Hematopoietic multipotent progenitor cell treated with erythropoietin and hydrocortisone succinate and interleukin-3 and kit ligand, for 8 days (in vitro differentiated cells): ENCODE results near the gene ZMIZ1.

ENCODE experiments used
- DNase-seq: peaks from one replicate; pipeline ENCODE4 v3.0.0-alpha.2; 2015

ZMIZ1 gene

DNA sequence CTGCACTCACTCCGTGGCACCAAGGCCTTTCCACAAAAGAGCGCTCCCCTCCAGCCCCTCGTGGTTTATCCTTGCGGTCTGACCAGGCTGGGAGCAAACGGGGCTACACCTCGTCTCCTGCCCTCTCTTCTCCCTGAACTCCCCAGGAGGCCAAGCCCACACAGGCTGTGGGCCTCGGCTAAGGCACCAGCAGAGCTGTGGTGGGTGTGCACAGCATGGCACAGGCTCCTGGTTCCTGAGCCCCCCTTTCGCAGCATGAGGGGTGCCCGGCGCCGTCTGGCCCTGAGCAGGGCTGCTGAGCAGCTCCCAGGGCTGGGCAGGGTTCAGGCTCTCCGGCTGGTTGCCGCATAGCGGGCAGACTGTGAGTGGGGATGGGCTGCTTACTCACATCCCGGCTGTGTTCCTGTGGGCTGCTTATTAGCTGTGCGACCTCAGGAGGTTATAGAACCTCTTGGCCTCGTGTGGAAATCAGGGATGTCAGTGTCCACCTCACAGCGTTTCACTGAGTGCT, 90.4 kb downstream of the ZMIZ1 start:
- no peak for DNase-seq

GRCh38 chr10:79159785-79160184, 91.0 kb downstream of the ZMIZ1 start:
- DNase-seq: no peak

DNA sequence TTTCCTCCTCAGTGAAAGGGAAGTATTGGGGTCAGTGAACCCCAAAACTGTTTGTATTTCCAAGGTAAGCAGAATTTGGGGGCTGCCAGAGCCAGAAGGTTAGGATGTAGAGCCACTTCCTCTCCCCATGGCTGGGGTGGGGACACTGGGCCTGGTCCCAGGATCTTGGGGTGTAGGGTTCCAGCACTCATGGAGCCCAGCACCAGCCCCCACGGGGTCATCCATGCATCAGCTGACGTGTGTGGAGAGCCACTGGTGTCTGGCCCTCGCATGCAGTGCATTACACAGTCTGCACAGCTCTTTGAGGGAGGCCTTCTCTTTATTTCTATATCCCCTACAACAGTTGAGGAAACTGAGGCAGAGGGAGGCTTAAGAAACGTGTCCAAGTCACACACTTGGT, 91.4 kb downstream of the ZMIZ1 start:
- DNase-seq: no peak

DNA sequence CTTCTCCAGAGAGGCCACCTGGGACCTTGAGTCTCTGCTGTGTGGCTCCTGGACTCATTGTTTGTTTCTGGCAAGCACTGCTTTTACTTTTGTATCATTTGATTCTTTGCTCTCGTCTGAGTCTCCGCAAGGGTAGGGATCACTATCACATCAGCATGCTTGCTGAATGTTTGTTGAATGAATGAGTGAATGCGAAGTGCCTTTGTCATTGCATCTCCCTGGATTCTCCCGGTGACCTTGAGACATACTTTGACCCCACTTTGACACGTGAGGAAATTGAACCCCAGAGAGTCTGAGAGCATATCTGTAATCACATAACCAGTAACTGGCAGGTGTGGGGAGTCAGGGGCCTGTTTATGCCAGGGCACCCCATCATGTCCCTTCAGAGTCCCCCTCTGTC, 92.8 kb downstream of the ZMIZ1 start:
- DNase-seq: no peak

GRCh38 chr10:79162022-79162421, 93.3 kb downstream of the ZMIZ1 start:
- DNase-seq: no peak

DNA sequence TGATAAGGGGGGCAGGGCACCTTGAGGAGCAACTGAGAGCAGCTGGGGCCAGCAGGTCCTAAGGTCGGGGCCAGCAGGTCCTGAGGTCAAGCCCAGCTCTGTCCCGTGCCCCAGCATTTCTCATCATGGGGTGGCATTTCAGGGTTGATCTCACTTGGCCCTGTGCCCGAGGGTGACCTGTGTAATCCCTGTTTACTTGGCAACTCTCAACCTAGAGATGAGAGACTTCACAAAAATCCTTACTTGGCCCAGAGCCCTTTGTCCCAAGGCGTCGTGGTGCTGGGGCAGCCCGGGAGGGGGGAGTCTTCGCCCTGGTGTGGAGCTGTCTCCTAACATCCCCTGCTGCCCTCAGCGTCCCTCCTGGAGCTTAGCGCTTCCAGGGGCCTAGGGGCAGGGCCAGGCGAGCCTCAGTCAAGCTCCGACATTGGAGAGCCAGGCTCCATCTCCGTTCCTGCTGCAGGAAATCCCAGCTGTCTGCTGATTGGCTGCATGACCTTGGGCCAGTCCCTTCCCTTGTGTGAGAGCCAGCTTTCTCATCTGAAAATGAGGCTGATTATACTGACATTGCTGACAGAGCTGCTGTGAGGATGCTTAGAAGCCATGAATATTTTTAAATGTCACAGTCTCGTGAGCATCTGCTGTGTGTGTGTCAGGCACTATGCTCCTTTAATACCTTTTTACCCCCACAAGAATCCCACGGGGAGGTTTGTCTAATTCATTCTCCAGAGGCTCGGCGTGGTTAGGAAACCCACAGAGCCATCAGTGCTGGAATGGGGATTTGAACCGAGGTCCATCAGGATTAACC, 94.3 kb downstream of the ZMIZ1 start:
- no peak for DNase-seq

- DNase-seq: no peak
Observed at GRCh38 chr10:79163666-79163975, 94.9 kb downstream of the ZMIZ1 start.

- DNase-seq: no peak
Observed at GRCh38 chr10:79164075-79164474, 95.3 kb downstream of the ZMIZ1 start.

DNA sequence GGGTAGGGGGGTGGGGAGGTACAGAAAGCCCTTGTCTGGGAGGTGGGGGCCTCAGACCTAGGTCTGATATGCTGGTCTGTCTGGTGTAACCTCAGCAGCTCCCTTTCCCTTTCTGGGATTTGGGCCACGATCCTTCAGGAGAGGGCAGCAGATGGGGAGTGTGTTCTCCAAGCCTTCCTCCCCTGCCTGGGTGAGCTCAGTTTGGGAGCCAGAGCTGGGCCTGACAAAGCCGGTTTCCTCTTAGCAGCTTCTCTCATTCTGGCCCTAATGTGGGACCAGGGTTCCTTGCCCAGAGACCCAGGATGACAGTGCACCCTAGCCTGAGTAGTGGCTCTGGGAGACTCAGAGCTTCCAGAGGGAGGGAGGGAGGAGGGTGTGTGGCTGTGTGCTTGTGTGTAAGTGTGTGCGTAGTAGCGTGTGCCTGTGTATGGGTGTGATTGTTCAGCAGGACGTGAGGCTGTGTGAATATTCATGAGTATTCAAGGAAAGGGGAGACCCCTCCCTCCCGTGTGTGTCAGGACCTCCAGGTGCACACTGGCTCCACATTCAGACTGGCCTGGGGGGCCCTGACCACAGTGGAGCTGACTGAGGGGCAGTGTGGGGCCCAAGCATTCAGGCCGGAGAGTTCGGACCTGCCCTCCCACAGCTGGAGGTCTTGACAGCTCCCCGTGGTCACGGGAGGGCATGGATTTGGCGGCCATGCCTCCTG, 96.5 kb downstream of the ZMIZ1 start:
- DNase-seq: no peak

DNA sequence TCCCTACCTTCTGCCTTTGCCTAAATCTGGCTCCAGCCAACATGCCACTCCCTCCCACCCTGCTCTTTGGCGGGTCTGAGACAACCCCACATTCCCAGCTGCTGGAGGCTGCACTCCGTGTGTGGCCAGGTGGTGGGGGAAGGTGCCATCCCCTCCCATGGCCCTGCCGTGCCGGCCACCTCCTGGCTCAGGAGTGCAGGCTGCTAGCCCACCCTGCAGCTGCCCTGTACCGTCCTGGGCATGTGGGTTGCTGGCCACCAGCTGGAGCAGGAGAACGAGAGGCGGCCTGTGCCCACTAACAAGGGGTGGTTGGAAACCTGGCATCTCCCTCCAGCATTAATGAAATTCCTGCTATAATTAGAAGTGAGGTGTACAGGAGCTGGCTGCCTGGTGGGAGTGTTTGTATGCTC, 97.6 kb downstream of the ZMIZ1 start:
- no peak for DNase-seq

DNA sequence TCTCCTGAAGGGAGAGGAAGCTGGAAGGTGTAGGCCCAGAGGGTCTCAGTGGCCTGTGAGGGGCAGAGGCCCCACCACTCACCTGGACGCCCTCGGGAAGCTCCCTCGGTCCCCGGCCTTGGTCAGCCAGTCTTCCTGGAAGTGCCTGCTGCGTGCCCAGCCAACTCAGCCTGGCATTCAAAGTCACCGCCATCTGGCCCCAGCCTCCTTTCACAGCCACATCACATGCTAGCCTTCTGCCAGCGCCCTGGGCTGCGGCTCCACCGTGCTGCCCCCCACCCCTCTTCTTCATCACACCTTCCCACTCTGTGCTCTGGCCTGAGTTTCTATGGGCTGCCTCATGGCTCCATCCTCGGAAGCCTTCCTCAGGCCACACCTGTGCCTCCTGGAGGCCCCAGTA, 98.0 kb downstream of the ZMIZ1 start:
- no peak for DNase-seq

GRCh38 chr10:79167537-79167936, 98.8 kb downstream of the ZMIZ1 start:
- DNase-seq: no peak

DNA sequence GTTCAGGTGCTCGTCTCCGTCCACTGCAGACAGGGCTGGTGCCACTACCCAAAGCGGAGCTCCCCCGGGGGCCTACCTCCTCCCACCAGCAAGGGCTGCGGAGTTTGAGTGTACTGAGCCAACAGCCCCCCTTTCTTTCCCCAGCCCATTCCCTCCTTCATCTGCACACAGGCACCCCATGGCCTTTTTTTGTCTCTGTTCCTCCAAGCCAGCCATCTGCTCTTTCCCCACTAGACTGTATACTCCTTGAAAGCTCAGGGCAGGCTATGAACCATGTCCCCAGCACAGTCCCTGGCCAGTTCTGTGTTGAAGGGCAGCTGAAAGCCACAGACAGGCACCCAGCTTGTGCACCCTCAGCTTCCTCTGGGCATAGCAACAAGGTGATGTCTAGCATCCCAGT, 99.4 kb downstream of the ZMIZ1 start:
- no peak for DNase-seq

- DNase-seq: no peak
Observed at GRCh38 chr10:79170226-79170752, 101.5 kb downstream of the ZMIZ1 start.

DNA sequence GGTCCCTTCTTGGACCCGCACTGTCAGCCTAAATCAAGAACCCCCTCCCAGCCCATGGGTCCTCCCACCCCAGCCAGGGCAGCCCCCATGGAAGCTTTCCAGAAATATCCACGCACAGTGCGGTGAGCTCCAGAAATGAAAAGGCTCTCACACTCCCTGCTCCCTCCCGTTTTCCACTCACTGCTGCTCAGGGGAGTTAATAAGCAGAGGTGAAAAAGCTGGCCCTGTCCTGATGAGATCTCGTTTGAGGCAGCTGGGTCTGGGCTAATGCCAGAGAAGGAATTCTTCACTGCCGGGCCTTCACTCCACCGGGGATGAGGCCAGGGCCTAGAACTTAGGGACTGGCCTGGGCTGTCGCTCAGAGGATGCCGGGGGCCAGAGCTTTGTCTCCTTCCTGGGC, 102.2 kb downstream of the ZMIZ1 start:
- DNase-seq: no peak

GRCh38 chr10:79171504-79171903, 102.7 kb downstream of the ZMIZ1 start:
- DNase-seq: no peak

DNA sequence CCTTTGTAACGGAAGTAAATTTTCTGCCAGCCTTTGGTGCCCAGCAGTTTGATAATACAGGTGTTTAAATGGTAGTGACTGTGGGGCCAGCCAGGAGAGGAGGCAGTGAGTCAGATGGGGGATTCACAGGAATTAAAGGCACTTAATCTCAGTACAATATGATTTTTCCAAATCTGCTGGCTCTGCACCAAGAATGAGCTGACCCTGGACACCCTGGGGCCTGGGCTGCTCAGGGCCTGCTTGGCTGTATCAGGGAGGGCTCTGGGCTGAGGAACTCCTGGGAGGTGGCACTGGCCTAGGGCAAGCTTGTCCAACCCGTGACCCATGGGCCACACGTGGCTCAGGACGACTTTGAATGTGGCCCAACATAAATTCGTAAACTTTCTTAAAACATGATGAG, 104.1 kb downstream of the ZMIZ1 start:
- no peak for DNase-seq

GRCh38 chr10:79173582-79174262, 105.0 kb downstream of the ZMIZ1 start:
- DNase-seq: no peak

GRCh38 chr10:79176052-79176501, 107.3 kb downstream of the ZMIZ1 start:
- DNase-seq: no peak

DNA sequence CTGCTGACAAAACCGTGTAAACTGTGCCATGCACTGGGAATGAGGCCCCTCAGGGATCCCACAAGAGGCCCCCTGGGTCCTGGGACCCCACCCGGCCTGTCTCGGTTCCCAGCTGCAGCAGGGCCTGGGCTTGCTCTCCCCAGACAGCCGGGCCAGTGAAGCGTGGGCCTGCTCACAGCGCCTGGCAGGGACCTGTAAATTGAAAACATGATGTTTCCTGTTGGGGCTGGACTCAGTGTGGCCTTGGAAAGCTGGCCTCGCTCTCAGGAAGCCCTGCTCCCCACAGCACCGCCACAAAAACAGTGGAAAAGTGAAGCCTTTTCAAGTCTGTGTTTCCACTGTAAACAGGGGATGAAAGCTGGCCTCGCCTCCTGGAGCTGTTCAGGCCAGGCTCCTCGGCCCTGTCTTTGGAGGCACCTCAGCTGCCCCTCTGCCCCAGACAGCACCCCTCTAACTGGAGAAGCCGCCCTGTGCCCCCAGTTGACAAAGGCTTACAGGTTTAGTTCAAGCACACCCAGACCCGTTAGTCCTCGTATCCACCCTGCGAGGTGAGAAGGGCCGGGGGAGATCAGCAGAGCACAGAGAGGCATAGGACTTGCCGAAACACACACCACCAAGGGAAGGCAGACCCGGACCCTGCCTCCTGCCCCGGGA, 108.3 kb downstream of the ZMIZ1 start:
- DNase-seq: no peak

DNA sequence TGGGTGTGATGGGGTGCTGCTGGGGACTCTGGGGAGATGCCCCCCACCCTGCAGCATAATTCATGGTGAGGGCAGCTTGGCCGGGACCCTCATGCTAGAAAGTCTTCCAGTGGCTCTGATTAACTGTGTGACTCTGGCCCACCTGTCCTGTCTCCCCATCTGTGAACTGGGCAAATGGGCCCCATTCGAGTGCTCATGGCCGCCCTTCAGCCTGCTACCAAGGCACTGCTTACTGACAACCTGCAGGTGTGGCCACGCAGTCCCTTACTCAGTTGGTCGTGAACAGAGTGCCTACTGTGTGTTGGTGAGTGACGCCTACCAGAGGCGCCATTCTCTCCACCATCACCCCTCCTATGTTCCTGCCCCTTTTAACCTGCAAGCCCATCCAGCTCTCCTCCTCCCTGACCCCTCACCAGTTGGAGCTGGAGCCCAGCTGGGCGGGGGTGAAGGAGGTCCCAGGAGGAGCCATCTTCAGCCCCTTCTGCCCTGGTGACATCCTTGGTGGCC, 109.4 kb downstream of the ZMIZ1 start:
- DNase-seq: no peak

DNA sequence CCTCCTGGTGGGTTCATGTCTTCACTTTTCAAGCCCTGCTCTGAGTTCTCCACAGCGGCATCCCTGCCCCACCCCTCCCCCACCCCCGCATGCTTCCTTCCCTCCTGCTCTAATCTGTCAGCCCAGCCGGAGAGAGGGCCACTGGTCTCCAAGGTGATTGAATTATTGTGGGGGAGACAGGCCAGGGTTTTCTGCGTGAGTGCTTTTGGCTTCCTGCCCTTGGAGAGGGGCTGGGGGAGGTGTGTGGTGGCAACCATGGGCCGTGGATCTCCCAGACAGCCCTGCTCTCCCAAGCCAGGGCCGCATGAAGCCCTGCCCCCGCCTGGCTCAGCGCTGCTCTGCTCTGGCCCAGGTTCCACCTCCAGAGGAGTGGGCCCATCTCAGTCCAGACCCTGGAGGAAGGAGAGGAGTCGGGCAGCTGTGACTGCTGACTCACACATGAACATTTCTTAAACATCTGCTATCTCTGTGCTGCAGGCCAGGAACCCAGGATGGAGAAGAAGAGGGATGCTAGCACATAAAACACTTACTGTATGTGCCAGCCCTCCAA, 109.9 kb downstream of the ZMIZ1 start:
- peak; percentile 92 for DNase-seq
